ENCODE measurements around the gene GPR183. TPM values are rescaled to one million over a fixed set of nuclear protein-coding genes. Genes with fewer than 3 reads are reported as not detected.
A peak's percentile ranks its signal among the peaks of the same experiment; 100 is the strongest.

GPR183 gene
- total and polyA plus RNA-seq, 3 experiments from 2014 or later = 61.5 to 232 (median 62.8) TPM

DNA sequence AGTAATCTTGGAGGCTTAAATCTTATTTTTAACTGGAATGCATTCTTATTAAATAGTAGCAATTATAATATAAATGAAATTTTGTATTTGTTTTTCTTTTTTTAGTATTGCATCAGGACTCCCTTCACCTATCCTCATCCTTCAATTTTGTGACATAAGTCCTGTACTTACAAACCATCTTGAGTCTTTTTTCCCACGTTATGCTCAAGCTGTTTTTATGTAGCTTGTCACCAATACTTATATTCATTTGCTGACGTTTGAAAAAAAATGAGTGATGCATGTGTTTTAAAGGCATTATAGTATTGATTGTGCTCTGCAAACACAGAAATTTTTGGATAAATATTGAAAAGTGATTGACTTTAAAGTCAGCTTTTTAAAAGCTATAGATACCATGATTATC lies 49.9 kb downstream of the GPR183 start:
- no peaks in the 10 kb centered on the region for H3K9me3 Mint-ChIP-seq
- peak overlapping the region; percentile 84 to 95 (median 86) for H3K4me3 Mint-ChIP-seq
- Histone ChIP-seq H3K9me3 (ENCODE audit: low read length) (no peaks in the 10 kb centered on the region), H3K4me3 (ENCODE audit: low read length) (peak overlapping the region; percentile 74), H3K27me3 (ENCODE audit: insufficient read depth, low read length, poor library complexity, severe bottlenecking) (no peaks in the 10 kb centered on the region), H3K27ac (ENCODE audit: low read depth, low read length) (no peak overlapping the region), H3K36me3 (ENCODE audit: insufficient read depth, low read length) (peaks cover 11% of the 10 kb centered on the region), H3K4me1 (ENCODE audit: insufficient read depth, low read length) (peaks cover 63% of the 10 kb centered on the region)
- POLR2A ChIA-PET = interaction anchor here (0.6 to 4.6 kb wide), 7 partner anchors 9 to 83 kb away, joined by 3 to 55 read pairs (median 6); partner anchors contain the start of gene UBAC2
- H3K4me1 Mint-ChIP-seq = peaks cover 60 to 82% (median 74%) of the 10 kb centered on the region in 3 donors
- H3K36me3 Mint-ChIP-seq = peaks cover 10 to 52% (median 22%) of the 10 kb centered on the region in 3 donors
- CTCF ChIA-PET = interaction anchor here (1.5 to 4.4 kb wide), 4 partner anchors 11 to 103 kb away, joined by 4 to 68 read pairs (median 13); partner anchors contain the start of gene UBAC2
- no peak for DNase-seq
- no peaks in the 10 kb centered on the region for H3K27me3 Mint-ChIP-seq
- peak overlapping the region in 5 of 8 donors; percentile 55 to 89 (median 72) for H3K27ac Mint-ChIP-seq

DNA sequence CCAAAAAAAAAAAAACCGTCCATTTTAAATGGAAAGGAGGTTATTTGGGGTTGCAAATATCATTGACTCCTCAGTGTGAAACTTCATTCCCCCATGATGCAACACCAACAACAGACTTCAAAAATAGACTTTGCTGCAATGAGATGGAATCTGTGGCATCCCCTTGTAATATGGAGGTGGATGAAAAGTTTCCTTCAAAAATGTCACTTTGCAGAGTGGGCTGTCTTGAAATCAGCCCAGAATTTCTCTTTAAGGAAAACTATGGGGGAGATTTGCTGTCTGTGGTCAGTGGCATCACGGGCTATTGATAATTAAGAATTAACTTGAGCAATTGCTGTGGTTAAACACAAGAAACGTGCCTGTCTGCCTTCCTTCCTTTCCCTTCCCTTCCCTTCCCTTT lies 50.5 kb downstream of the GPR183 start:
- POLR2A ChIA-PET = interaction anchor here (0.6 to 4.6 kb wide), 8 partner anchors 9 to 78 kb away, joined by 4 to 55 read pairs (median 6); partner anchors contain the start of gene UBAC2
- Histone ChIP-seq H3K4me1 (ENCODE audit: insufficient read depth, low read length) (peaks cover 69% of the 10 kb centered on the region), H3K4me3 (ENCODE audit: low read length) (peak overlapping the region; percentile 65), H3K27me3 (ENCODE audit: insufficient read depth, low read length, poor library complexity, severe bottlenecking) (no peaks in the 10 kb centered on the region), H3K36me3 (ENCODE audit: insufficient read depth, low read length) (peaks cover 11% of the 10 kb centered on the region), H3K9me3 (ENCODE audit: low read length) (no peaks in the 10 kb centered on the region), H3K27ac (ENCODE audit: low read depth, low read length) (no peak overlapping the region)
- DNase-seq = no peak
- H3K9me3 Mint-ChIP-seq = no peaks in the 10 kb centered on the region
- H3K27me3 Mint-ChIP-seq = no peaks in the 10 kb centered on the region
- CTCF ChIA-PET = interaction anchor here (0.8 to 4.4 kb wide), 8 partner anchors 8 to 186 kb away, joined by 3 to 68 read pairs (median 7); partner anchors contain the start of gene UBAC2
- H3K36me3 Mint-ChIP-seq = peaks cover 10 to 52% (median 22%) of the 10 kb centered on the region in 3 donors
- H3K27ac Mint-ChIP-seq = peak overlapping the region in 7 of 8 donors; percentile 69 to 96 (median 89)
- H3K4me1 Mint-ChIP-seq = peaks cover 66 to 82% (median 80%) of the 10 kb centered on the region in 3 donors
- H3K4me3 Mint-ChIP-seq = peak overlapping the region; percentile 84 to 95 (median 86)

DNA sequence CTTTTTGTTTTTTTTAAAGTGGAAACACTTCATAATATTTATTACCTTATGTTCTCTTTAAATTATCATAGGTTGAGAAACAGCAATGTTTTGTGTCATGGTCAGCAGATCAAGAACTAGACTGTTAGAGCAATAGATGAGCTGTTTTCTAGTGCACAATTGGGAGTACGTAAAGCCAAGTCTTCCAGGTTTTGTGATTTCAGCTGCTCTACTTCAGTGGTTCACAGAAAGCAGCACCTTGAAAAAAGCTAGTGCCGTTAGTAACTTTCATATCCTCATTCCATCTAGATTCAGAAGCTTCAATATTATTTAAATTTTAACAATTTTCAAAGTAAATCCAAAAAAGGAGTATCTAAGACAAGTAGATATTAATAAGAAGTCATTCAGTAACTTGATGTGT lies 50.9 kb downstream of the GPR183 start:
- POLR2A ChIA-PET = interaction anchor here (0.6 to 4.6 kb wide), 8 partner anchors 10 to 78 kb away, joined by 4 to 55 read pairs (median 6); partner anchors contain the start of gene UBAC2
- peaks cover 67 to 83% (median 81%) of the 10 kb centered on the region in 3 donors for H3K4me1 Mint-ChIP-seq
- peak overlapping the region; percentile 67 to 96 (median 90) for H3K27ac Mint-ChIP-seq
- peaks cover 10 to 48% (median 23%) of the 10 kb centered on the region in 3 donors for H3K36me3 Mint-ChIP-seq
- peak overlapping the region; percentile 84 to 95 (median 86) for H3K4me3 Mint-ChIP-seq
- no peaks in the 10 kb centered on the region for H3K27me3 ChIP-seq (ENCODE audit: insufficient read depth, low read length, poor library complexity, severe bottlenecking)
- no peaks in the 10 kb centered on the region for H3K9me3 ChIP-seq (ENCODE audit: low read length)
- CTCF ChIA-PET = interaction anchor here (0.8 to 4.4 kb wide), 10 partner anchors 8 to 186 kb away, joined by 3 to 68 read pairs (median 4); partner anchors contain the start of gene UBAC2
- H3K27ac ChIP-seq (ENCODE audit: low read depth, low read length) = no peak overlapping the region
- H3K36me3 ChIP-seq (ENCODE audit: insufficient read depth, low read length) = peaks cover 13% of the 10 kb centered on the region
- H3K4me1 ChIP-seq (ENCODE audit: insufficient read depth, low read length) = peaks cover 69% of the 10 kb centered on the region
- DNase-seq = no peak
- peak overlapping the region; percentile 65 for H3K4me3 ChIP-seq (ENCODE audit: low read length)
- no peaks in the 10 kb centered on the region for H3K9me3 Mint-ChIP-seq
- no peaks in the 10 kb centered on the region for H3K27me3 Mint-ChIP-seq

DNA sequence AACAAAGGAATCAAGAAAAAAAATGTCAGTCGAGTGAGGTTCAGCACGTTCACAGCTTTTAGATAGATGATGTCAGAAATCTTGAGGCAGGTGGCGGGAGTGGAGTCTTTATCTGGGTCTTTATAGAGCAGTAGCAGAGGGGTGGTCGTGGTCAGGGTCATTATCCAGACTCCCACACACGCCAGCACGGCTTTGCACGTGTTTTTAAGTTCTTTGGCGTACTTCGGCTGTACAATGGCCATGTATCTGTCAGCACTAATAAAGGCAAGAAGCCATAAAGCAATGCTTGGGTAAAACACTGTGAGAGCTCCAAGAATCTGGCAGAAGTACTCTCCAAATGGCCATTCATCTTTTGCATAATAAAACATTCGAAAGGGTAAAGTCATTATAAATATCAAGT lies 51.9 kb downstream of the GPR183 start:
- Mint-ChIP-seq H3K36me3 (peaks cover 10 to 45% (median 27%) of the 10 kb centered on the region in 3 donors), H3K27ac (peak overlapping the region; percentile 82 to 96 (median 92)), H3K4me1 (peaks cover 69 to 81% (median 80%) of the 10 kb centered on the region in 3 donors), H3K9me3 (no peaks in the 10 kb centered on the region), H3K4me3 (peak overlapping the region; percentile 79 to 95 (median 86)), H3K27me3 (no peaks in the 10 kb centered on the region)
- Histone ChIP-seq H3K27me3 (ENCODE audit: insufficient read depth, low read length, poor library complexity, severe bottlenecking) (no peaks in the 10 kb centered on the region), H3K27ac (ENCODE audit: low read depth, low read length) (no peak overlapping the region), H3K9me3 (ENCODE audit: low read length) (no peaks in the 10 kb centered on the region), H3K4me3 (ENCODE audit: low read length) (peak overlapping the region; percentile 65), H3K4me1 (ENCODE audit: insufficient read depth, low read length) (peaks cover 65% of the 10 kb centered on the region), H3K36me3 (ENCODE audit: insufficient read depth, low read length) (peaks cover 16% of the 10 kb centered on the region)
- CTCF ChIA-PET = interaction anchor here (1.2 to 4.4 kb wide), 8 partner anchors 9 to 79 kb away, joined by 3 to 68 read pairs (median 8); partner anchors contain the start of gene UBAC2
- no peak for DNase-seq
- POLR2A ChIA-PET = interaction anchor here (0.6 to 4.6 kb wide), 9 partner anchors 10 to 323 kb away, joined by 3 to 55 read pairs (median 5); partner anchors contain the start of gene UBAC2

DNA sequence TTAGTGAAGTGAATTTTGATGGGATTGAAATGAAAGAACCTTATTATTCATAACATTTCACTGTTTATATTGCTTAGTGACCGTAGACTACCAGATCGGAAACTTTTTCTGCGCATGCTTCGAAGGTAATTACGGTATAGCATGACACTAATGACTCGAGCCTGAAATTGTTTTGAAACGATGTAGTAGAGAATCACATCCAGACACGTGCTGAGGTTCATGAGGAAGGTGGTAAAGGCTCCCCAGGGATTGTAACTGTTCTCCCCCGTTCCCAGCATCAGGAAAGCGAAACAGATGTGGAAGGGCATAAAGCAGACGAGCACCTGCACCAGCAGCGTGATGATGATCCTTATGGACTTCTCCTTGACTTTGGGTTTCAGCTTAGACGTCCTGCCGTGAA lies 52.4 kb downstream of the GPR183 start:
- Mint-ChIP-seq H3K27me3 (no peaks in the 10 kb centered on the region), H3K4me1 (peaks cover 69 to 81% (median 80%) of the 10 kb centered on the region in 3 donors), H3K4me3 (peak overlapping the region; percentile 79 to 95 (median 86)), H3K27ac (peak overlapping the region; percentile 82 to 96 (median 92)), H3K36me3 (peaks cover 10 to 48% (median 23%) of the 10 kb centered on the region in 3 donors), H3K9me3 (no peaks in the 10 kb centered on the region)
- no peak overlapping the region for H3K27ac ChIP-seq (ENCODE audit: low read depth, low read length)
- peak overlapping the region; percentile 65 for H3K4me3 ChIP-seq (ENCODE audit: low read length)
- CTCF ChIA-PET = interaction anchor here (1.2 to 4.4 kb wide), 7 partner anchors 10 to 78 kb away, joined by 3 to 68 read pairs (median 5); partner anchors contain the start of gene UBAC2
- POLR2A ChIA-PET = interaction anchor here (1.0 to 4.6 kb wide), 4 partner anchors 21 to 55 kb away, joined by 3 to 55 read pairs (median 6); partner anchors contain the start of gene UBAC2
- no peaks in the 10 kb centered on the region for H3K27me3 ChIP-seq (ENCODE audit: insufficient read depth, low read length, poor library complexity, severe bottlenecking)
- H3K36me3 ChIP-seq (ENCODE audit: insufficient read depth, low read length) = peaks cover 16% of the 10 kb centered on the region
- DNase-seq = peak in 1 of 5 donors; percentile 61
- H3K4me1 ChIP-seq (ENCODE audit: insufficient read depth, low read length) = peaks cover 60% of the 10 kb centered on the region
- H3K9me3 ChIP-seq (ENCODE audit: low read length) = no peaks in the 10 kb centered on the region

DNA sequence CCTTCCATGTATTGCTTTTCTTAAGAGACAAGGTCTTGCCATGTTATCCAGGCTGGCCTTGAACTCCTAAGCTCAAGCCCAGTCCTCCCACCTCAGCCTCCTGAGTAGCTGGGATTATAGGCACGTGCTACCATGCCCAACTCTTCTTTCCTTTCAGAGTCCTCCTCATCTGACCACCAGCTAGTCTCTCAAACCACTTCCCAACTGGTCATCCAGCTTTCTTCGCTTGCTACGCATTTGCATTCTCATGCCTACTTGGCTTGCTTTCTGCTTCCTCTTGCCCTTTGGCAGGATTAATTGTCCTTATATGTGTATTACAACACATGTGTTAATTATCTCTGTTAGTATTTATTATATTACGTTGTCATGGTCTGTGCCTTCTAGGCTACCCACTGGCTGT lies 55.3 kb downstream of the GPR183 start:
- peaks cover 16% of the 10 kb centered on the region for H3K36me3 ChIP-seq (ENCODE audit: insufficient read depth, low read length)
- H3K36me3 Mint-ChIP-seq = peaks cover 29 to 63% (median 38%) of the 10 kb centered on the region in 3 donors
- H3K4me1 Mint-ChIP-seq = peaks cover 64 to 83% (median 73%) of the 10 kb centered on the region in 3 donors
- H3K4me3 Mint-ChIP-seq = peak overlapping the region in 3 of 7 donors; percentile 0 to 60 (median 36)
- peak overlapping the region; percentile 30 to 85 (median 64) for H3K27ac Mint-ChIP-seq
- ChIA-PET POLR2A (interaction anchor here (1.2 kb wide), 1 partner anchor 13 kb away, joined by 4 read pairs; no protein-coding TSS in a partner anchor), CTCF (interaction anchor here (1.0 to 1.6 kb wide), 5 partner anchors 9 to 185 kb away, joined by 3 to 5 read pairs (median 4); no protein-coding TSS in a partner anchor)
- no peak for DNase-seq
- no peaks in the 10 kb centered on the region for H3K27me3 ChIP-seq (ENCODE audit: insufficient read depth, low read length, poor library complexity, severe bottlenecking)
- H3K27ac ChIP-seq (ENCODE audit: low read depth, low read length) = no peak overlapping the region
- H3K9me3 ChIP-seq (ENCODE audit: low read length) = no peaks in the 10 kb centered on the region
- no peaks in the 10 kb centered on the region for H3K9me3 Mint-ChIP-seq
- H3K27me3 Mint-ChIP-seq = no peaks in the 10 kb centered on the region
- no peak overlapping the region for H3K4me3 ChIP-seq (ENCODE audit: low read length)
- H3K4me1 ChIP-seq (ENCODE audit: insufficient read depth, low read length) = peaks cover 47% of the 10 kb centered on the region

DNA sequence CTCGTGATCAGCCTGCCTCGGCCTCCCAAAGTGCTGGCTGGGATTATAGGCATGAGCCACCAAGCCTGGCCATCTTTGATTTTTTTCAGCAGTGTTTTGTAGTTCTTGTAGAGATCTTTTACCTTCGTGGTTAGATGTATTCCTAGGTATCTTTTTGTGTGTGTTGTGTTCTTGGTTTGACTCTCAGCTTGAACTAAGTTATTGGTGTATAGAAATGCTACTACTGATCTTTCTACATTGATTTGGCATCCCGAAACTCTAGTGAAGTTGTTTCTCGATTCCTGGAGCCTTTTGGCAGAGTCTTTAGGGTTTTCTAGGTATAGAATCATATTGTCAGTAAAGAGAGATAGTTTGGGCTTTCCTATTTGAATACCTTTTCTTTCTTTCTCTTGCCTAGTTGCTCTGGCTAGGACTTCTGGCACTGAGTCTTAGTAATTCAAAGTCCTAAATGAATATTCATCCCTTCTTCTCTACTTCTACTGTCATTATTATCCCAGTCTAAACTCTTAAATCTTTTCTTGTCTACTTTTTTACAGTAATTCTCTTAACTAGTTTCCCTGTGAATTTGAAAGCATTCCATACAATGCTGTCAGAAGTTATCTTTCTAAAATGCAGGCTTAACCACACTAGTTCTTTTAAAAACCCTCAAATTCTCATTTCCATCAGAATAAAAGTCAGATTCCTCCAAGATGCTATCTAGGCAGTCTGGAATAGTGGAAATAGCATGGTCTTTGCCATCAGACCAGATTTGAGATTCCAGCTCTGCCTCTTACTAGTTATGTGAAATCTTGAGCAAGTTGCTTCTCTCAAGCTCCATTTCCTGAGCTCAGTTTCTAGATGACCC lies 56.0 kb downstream of the GPR183 start:
- no peak for DNase-seq
- Histone ChIP-seq H3K4me3 (ENCODE audit: low read length) (no peak overlapping the region), H3K36me3 (ENCODE audit: insufficient read depth, low read length) (peaks cover 16% of the 10 kb centered on the region), H3K27ac (ENCODE audit: low read depth, low read length) (no peak overlapping the region), H3K9me3 (ENCODE audit: low read length) (no peaks in the 10 kb centered on the region), H3K27me3 (ENCODE audit: insufficient read depth, low read length, poor library complexity, severe bottlenecking) (no peaks in the 10 kb centered on the region), H3K4me1 (ENCODE audit: insufficient read depth, low read length) (peaks cover 41% of the 10 kb centered on the region)
- H3K36me3 Mint-ChIP-seq = peaks cover 29 to 61% (median 41%) of the 10 kb centered on the region in 3 donors
- H3K4me3 Mint-ChIP-seq = peak overlapping the region in 3 of 7 donors; percentile 6 to 10 (median 9)
- ChIA-PET CTCF (interaction anchor here (1.0 to 1.6 kb wide), 4 partner anchors 8 to 186 kb away, joined by 4 to 5 read pairs (median 4); no protein-coding TSS in a partner anchor), POLR2A (interaction anchor here (0.7 to 1.2 kb wide), 2 partner anchors 13 to 50 kb away, joined by 4 read pairs; partner anchors contain the start of gene UBAC2)
- no peaks in the 10 kb centered on the region for H3K27me3 Mint-ChIP-seq
- peaks cover 61 to 80% (median 70%) of the 10 kb centered on the region in 3 donors for H3K4me1 Mint-ChIP-seq
- H3K9me3 Mint-ChIP-seq = no peaks in the 10 kb centered on the region
- H3K27ac Mint-ChIP-seq = peak overlapping the region; percentile 59 to 92 (median 78)
